K562 (cell line): ENCODE results near the gene LILRA6. TPM values are rescaled to one million over a fixed set of nuclear protein-coding genes. Genes with fewer than 3 reads are reported as not detected.
A peak's percentile ranks its signal among the peaks of the same experiment; 100 is the strongest.

ENCODE experiments used
- ARID2 ChIP-seq: fragments of 450-650 bp; IDR thresholded peaks from 2 replicates; pipeline ENCODE4 v1.6.1; 2017; ENCODE audit warnings: antibody characterized with exemption, mild to moderate bottlenecking
- CAMTA2 ChIP-seq: fragments of 250-450 bp; sonication (Bioruptor Pico); conservative IDR thresholded peaks from 2 replicates; pipeline ENCODE4 v1.5.1; 2022
- HCFC1 ChIP-seq: IDR thresholded peaks from 2 replicates; pipeline ENCODE4 v1.6.1; 2012; ENCODE audit warnings: low read depth, low read length, improper control_type of control experiment
- JUN ChIP-seq, 2 experiments: sonication (generic) in 1 of 2; formaldehyde crosslinking in 1 of 2; IDR thresholded peaks; 2 replicates each; pipeline versions ENCODE4 v1.6.1 to v1.8.0; 2012 to 2022; ENCODE audit warnings: borderline replicate concordance in 2 of 2, mild to moderate bottlenecking in 2 of 2, improper control_type of control experiment in 1 of 2, low read depth in 1 of 2, low read length in 1 of 2, missing genetic modification reagents in 1 of 2
- KDM2B ChIP-seq: fragments of 250-450 bp; sonication (Bioruptor Pico); IDR thresholded peaks from 2 replicates; pipeline ENCODE4 v1.8.0; 2021; ENCODE audit warnings: mild to moderate bottlenecking, moderate library complexity
- PTRF ChIP-seq: fragments of 450-650 bp; IDR thresholded peaks from 2 replicates; pipeline ENCODE4 v1.6.1; 2016; ENCODE audit warnings: mild to moderate bottlenecking, missing genetic modification characterization, missing compliant biosample characterization
- RFX7 ChIP-seq: fragments of 250-450 bp; sonication (Bioruptor Pico); IDR thresholded peaks from 2 replicates; pipeline ENCODE4 v1.5.1; 2021; ENCODE audit warnings: mild to moderate bottlenecking
- SMARCA4 ChIP-seq: fragments of 450-650 bp; IDR thresholded peaks from 2 replicates; pipeline ENCODE4 v1.6.1; 2016
- TAL1 ChIP-seq: fragments of 450-650 bp; IDR thresholded peaks from 2 replicates; pipeline ENCODE4 v1.6.1; 2016; ENCODE audit warnings: mild to moderate bottlenecking
- TBL1XR1 ChIP-seq, 2 experiments: IDR thresholded peaks; 2 replicates each; pipeline ENCODE4 v1.6.1; 2012; ENCODE audit warnings: improper control_type of control experiment in 2 of 2, low read length in 2 of 2, mild to moderate bottlenecking in 1 of 2
- TRIM24 ChIP-seq, 2 experiments: fragments of 450-650 bp; IDR thresholded peaks; 2 replicates each; pipeline ENCODE4 v1.6.1; 2016
- ZC3H4 ChIP-seq: sonication (generic); formaldehyde crosslinking; IDR thresholded peaks from 2 replicates; pipeline ENCODE4 v1.9.0; 2021; ENCODE audit warnings: missing genetic modification reagents, borderline replicate concordance
- ZNF586 ChIP-seq: fragments of 450-650 bp; formaldehyde crosslinking; conservative IDR thresholded peaks from 2 replicates; pipeline ENCODE4 v1.4.0; 2020; ENCODE audit warnings: mild to moderate bottlenecking, moderate library complexity
- polyA plus RNA-seq, 8 experiments: library from polyadenylated mRNA; depleted of rRNA in 4 of 8; stranded (reverse) in 5 of 8; unstranded in 3 of 8; fragments of >200 nt; fragmentation: Nextera tagmentation in 2 of 8; fragmentation: Illumina TruSeq in 1 of 8; extraction: Ambion mirVana in 2 of 8; extraction: Trizol in 1 of 8; gene quantifications; 2 replicates each; pipeline versions ENCODE4 v1.2.1 to v1.2.3, GENCODE V29; 2011 to 2014; ENCODE audit warnings: inconsistent platforms in 1 of 8, missing spikeins in 1 of 8
- total RNA-seq, 7 experiments: library from RNA; depleted of rRNA in 6 of 7; stranded (reverse); fragments of >200 nt in 6 of 7; fragmentation: Illumina TruSeq in 2 of 7; extraction: Trizol in 2 of 7; gene quantifications; 2 replicates each; pipeline versions ENCODE4 v1.2.1 to v1.2.3, GENCODE V29; 2011 to 2021; ENCODE audit warnings: low replicate concordance in 1 of 7
- TF ChIP-seq, protein P1 (sequence below): fragments of 250-450 bp; sonication (Bioruptor Pico); IDR thresholded peaks from 2 replicates; pipeline ENCODE4 v1.8.0; 2021; ENCODE audit warnings: moderate library complexity, mild to moderate bottlenecking, inconsistent platforms
- TF ChIP-seq, protein P2 (sequence below): fragments of 450-650 bp; formaldehyde crosslinking; IDR thresholded peaks from 2 replicates; pipeline ENCODE4 v1.4.0; 2020; ENCODE audit warnings: mild to moderate bottlenecking, mixed read lengths
- TF ChIP-seq, protein P3 (sequence below): fragments of 250-450 bp; sonication (Bioruptor Pico); IDR thresholded peaks from 2 replicates; pipeline ENCODE4 v1.4.0; 2020; ENCODE audit warnings: mild to moderate bottlenecking
- TF ChIP-seq, protein P4 (sequence below): fragments of 200-800 bp; sonication (Bioruptor generic); IDR thresholded peaks from 2 replicates; pipeline ENCODE4 v1.6.1; 2017; ENCODE audit warnings: missing genetic modification characterization, missing compliant biosample characterization
- TF ChIP-seq, protein P5 (sequence below): sonication (generic); formaldehyde crosslinking; IDR thresholded peaks from 2 replicates; pipeline ENCODE4 v1.4.0; 2020; ENCODE audit warnings: mild to moderate bottlenecking, missing genetic modification reagents

LILRA6 gene
- total and polyA plus RNA-seq, 9 of the 15 experiments (the other 6 are each of a cell fraction or from before 2014, with no cell fraction given): 0.03 TPM; not detected in 8

DNA sequence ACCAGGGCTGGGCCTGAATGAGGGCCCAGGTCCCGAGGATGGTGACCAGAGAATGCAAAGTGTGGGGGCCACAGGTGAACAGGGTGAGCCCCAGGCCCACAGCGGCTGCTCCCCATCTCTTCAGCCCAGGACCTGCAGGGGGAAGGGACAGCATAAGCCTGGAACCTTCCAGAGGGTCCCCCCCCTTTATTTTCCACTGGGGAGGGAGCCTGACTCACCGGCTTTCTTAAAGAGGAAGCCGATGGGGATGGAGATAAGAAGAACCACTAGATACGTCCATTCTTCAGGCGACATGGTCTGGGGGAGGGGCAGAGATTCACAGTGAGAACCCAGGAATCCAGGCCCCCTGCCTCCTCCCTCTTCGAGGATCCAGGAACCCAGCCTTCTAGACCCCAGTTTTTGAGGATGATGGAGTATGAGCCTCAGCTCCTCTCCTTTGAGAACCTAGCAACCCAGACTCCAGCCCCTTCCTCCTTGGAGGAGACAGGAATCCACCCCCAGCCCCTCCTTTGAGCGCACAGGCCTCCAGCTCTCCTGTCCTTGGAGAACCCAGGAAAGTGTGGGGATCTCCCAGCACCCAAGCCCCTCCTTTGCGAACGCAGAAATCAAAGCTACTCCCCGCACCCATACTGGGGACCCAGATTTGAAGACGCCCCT, 54.2 kb downstream of the LILRA6 start (continued):
- TF ChIP-seq, protein P1, sequence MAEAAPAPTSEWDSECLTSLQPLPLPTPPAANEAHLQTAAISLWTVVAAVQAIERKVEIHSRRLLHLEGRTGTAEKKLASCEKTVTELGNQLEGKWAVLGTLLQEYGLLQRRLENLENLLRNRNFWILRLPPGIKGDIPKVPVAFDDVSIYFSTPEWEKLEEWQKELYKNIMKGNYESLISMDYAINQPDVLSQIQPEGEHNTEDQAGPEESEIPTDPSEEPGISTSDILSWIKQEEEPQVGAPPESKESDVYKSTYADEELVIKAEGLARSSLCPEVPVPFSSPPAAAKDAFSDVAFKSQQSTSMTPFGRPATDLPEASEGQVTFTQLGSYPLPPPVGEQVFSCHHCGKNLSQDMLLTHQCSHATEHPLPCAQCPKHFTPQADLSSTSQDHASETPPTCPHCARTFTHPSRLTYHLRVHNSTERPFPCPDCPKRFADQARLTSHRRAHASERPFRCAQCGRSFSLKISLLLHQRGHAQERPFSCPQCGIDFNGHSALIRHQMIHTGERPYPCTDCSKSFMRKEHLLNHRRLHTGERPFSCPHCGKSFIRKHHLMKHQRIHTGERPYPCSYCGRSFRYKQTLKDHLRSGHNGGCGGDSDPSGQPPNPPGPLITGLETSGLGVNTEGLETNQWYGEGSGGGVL (CRISPR knock-in tag): peak; percentile 80
- TF ChIP-seq, protein P2, sequence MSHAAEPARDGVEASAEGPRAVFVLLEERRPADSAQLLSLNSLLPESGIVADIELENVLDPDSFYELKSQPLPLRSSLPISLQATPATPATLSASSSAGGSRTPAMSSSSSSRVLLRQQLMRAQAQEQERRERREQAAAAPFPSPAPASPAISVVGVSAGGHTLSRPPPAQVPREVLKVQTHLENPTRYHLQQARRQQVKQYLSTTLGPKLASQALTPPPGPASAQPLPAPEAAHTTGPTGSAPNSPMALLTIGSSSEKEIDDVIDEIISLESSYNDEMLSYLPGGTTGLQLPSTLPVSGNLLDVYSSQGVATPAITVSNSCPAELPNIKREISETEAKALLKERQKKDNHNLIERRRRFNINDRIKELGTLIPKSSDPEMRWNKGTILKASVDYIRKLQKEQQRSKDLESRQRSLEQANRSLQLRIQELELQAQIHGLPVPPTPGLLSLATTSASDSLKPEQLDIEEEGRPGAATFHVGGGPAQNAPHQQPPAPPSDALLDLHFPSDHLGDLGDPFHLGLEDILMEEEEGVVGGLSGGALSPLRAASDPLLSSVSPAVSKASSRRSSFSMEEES (CRISPR knock-in tag): no peak
- TF ChIP-seq, protein P3, sequence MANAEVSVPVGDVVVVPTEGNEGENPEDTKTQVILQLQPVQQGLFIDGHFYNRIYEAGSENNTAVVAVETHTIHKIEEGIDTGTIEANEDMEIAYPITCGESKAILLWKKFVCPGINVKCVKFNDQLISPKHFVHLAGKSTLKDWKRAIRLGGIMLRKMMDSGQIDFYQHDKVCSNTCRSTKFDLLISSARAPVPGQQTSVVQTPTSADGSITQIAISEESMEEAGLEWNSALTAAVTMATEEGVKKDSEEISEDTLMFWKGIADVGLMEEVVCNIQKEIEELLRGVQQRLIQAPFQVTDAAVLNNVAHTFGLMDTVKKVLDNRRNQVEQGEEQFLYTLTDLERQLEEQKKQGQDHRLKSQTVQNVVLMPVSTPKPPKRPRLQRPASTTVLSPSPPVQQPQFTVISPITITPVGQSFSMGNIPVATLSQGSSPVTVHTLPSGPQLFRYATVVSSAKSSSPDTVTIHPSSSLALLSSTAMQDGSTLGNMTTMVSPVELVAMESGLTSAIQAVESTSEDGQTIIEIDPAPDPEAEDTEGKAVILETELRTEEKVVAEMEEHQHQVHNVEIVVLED: no peak
- TF ChIP-seq ARID2 (no peak), CAMTA2 (no peak), TAL1 (no peak), PTRF (no peak), RFX7 (CRISPR knock-in tag) (no peak), TBL1XR1 (IDR thresholded peaks at IDR 0.05; ENCODE audit: low read length in 2 of 2) (peak in 1 of 2 experiments; percentile 67; a peak in 1 of 4 replicates), JUN (IDR thresholded peaks at IDR 0.05; ENCODE audit: borderline replicate concordance, low read depth, low read length) (peak; percentile 88), JUN (CRISPR knock-in tag; IDR thresholded peaks at IDR 0.05; ENCODE audit: borderline replicate concordance) (no peak), TRIM24 (IDR thresholded peaks at IDR 0.05) (no peak), ZNF586 (CRISPR knock-in tag) (no peak), KDM2B (CRISPR knock-in tag) (no peak), HCFC1 (no peak), ZC3H4 (CRISPR knock-in tag) (no peak), SMARCA4 (peak; percentile 92)
- TF ChIP-seq, protein P4, sequence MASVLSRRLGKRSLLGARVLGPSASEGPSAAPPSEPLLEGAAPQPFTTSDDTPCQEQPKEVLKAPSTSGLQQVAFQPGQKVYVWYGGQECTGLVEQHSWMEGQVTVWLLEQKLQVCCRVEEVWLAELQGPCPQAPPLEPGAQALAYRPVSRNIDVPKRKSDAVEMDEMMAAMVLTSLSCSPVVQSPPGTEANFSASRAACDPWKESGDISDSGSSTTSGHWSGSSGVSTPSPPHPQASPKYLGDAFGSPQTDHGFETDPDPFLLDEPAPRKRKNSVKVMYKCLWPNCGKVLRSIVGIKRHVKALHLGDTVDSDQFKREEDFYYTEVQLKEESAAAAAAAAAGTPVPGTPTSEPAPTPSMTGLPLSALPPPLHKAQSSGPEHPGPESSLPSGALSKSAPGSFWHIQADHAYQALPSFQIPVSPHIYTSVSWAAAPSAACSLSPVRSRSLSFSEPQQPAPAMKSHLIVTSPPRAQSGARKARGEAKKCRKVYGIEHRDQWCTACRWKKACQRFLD (CRISPR knock-in tag): no peak
- TF ChIP-seq, protein P5, sequence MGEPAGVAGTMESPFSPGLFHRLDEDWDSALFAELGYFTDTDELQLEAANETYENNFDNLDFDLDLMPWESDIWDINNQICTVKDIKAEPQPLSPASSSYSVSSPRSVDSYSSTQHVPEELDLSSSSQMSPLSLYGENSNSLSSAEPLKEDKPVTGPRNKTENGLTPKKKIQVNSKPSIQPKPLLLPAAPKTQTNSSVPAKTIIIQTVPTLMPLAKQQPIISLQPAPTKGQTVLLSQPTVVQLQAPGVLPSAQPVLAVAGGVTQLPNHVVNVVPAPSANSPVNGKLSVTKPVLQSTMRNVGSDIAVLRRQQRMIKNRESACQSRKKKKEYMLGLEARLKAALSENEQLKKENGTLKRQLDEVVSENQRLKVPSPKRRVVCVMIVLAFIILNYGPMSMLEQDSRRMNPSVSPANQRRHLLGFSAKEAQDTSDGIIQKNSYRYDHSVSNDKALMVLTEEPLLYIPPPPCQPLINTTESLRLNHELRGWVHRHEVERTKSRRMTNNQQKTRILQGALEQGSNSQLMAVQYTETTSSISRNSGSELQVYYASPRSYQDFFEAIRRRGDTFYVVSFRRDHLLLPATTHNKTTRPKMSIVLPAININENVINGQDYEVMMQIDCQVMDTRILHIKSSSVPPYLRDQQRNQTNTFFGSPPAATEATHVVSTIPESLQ (CRISPR knock-in tag): no peak; the same call in 1 of the 2 replicates
